Body of pancreas (tissue), 4 donors: Measurements from ENCODE around the gene TEAD1. TPM values are rescaled to one million over a fixed set of nuclear protein-coding genes. Genes with fewer than 3 reads are reported as not detected.

Experiments used
- ATAC-seq: fragments of 150-250 bp; one replicate; pipeline ENCODE4 v1.9.1; 2016
- DNase-seq, 4 donors: peaks; one replicate each; pipeline ENCODE4 v3.0.0-alpha.2; 2019
- H3K27ac ChIP-seq, 4 donors: fragments of 200-600 bp; sonication (generic); 1 replicate in 3 of 4; 2 replicates in 1 of 4; pipeline versions ENCODE4 v1.5.1 to v1.6.1; 2016 to 2019; ENCODE audit warnings: mild to moderate bottlenecking in 1 of 4, mixed read lengths in 1 of 4, moderate library complexity in 1 of 4
- H3K27me3 ChIP-seq, 2 donors: fragments of 200-600 bp; sonication (generic); one replicate each; pipeline ENCODE4 v1.6.0; 2016; ENCODE audit warnings: mild to moderate bottlenecking in 1 of 2
- H3K36me3 ChIP-seq, 2 donors: fragments of 200-600 bp; sonication (generic); replicated peaks in 1 of 2; 2 replicates each; pipeline ENCODE4 v1.5.1; 2016; ENCODE audit warnings: low read depth in 2 of 2; ENCODE audit not compliant: insufficient read depth in 1 of 2
- H3K4me1 ChIP-seq: fragments of 200-600 bp; sonication (generic); one replicate; pipeline ENCODE4 v1.6.0; 2016
- H3K4me3 ChIP-seq, 2 donors: fragments of 200-600 bp; sonication (generic); 1 replicate in 1 of 2; 2 replicates in 1 of 2; pipeline ENCODE4 v1.5.1; 2016 to 2019
- H3K9me3 ChIP-seq, 3 donors: fragments of 200-600 bp; sonication (generic); 1 replicate in 2 of 3; 2 replicates in 1 of 3; pipeline ENCODE4 v1.5.1; 2016
- POLR2A ChIP-seq, 3 donors: fragments of 450-650 bp; IDR thresholded peaks; one replicate each; pipeline ENCODE4 v1.6.1; 2016; ENCODE audit warnings: antibody characterized with exemption in 3 of 3, mild to moderate bottlenecking in 2 of 3
- WGBS, 2 donors: methylation state at CpG; one replicate each; pipeline ENCODE4 v1.1.5; 2017; 5-methylcytosine and 5-hydroxymethylcytosine counted together
- intact Hi-C: fragments of 100-400 bp; cut with DNase I; formaldehyde crosslinking; loops from one replicate; pipeline ENCODE4 v1.15.1; 2023
- total RNA-seq, 2 donors: library from RNA; depleted of rRNA; stranded (reverse); fragments of >200 nt; gene quantifications; one replicate each; pipeline ENCODE4 v1.1.0, GENCODE V29; 2016
- TF ChIP-seq, protein P1 (sequence below), 7 experiments: fragments of 450-650 bp in 4 of 7; fragments of 200-600 bp in 3 of 7; sonication (generic) in 3 of 7; IDR thresholded peaks; one replicate each; pipeline ENCODE4 v1.5.1; 2016 to 2019; ENCODE audit warnings: antibody characterized with exemption in 7 of 7

The TEAD1 gene
- total RNA-seq, 2 donors from 2014 or later, result 36.9 to 55.0 TPM

DNA sequence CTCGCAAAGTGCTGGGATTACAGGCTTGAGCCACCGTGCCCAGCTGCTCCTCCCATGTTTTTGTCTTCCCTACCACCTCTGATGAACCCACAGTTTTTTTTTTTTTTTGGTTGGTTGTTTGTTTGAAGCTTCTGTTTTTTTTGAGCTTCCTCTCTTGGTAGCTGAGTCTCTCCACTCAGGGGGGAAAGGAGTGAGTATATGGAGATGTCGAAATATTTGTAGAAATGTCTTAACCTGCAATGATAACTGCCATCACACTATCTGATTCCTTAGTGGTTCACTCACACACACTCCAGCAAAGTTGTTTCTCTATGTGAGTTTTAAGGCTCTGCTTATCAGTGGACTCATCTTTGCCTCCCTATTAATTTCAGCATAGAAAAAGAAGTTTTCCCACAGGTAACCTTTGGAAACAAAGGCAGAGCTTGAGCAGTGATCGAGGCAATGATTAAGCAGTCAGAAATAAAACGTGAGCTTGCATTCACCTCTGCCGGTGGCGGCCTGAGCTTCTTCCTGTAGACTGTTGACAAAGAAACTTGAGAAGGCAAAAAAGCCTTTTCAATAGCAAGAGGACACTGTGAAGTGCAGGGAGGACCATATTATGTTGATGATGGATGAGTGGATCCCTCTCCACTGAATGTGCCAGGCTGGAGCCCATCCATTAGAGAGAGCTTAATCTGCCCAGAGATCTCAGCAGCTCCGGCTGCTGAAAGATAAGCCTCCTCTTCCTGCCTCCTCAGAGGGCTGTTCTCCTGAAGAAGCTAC, 305.9 kb downstream of the TEAD1 start:
- H3K27me3 ChIP-seq, result no peaks in the 10 kb centered on the region
- TF ChIP-seq POLR2A (IDR thresholded peaks at IDR 0.05), result no peak
- TF ChIP-seq, protein P1, sequence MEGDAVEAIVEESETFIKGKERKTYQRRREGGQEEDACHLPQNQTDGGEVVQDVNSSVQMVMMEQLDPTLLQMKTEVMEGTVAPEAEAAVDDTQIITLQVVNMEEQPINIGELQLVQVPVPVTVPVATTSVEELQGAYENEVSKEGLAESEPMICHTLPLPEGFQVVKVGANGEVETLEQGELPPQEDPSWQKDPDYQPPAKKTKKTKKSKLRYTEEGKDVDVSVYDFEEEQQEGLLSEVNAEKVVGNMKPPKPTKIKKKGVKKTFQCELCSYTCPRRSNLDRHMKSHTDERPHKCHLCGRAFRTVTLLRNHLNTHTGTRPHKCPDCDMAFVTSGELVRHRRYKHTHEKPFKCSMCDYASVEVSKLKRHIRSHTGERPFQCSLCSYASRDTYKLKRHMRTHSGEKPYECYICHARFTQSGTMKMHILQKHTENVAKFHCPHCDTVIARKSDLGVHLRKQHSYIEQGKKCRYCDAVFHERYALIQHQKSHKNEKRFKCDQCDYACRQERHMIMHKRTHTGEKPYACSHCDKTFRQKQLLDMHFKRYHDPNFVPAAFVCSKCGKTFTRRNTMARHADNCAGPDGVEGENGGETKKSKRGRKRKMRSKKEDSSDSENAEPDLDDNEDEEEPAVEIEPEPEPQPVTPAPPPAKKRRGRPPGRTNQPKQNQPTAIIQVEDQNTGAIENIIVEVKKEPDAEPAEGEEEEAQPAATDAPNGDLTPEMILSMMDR (IDR thresholded peaks at IDR 0.05), result no peak
- no peak overlapping the region for H3K27ac ChIP-seq
- ATAC-seq (no peak), DNase-seq (no peak)
- WGBS, 2 donors, result 36 to 53% methylated on average over 7 to 8 of the region's 8 CpGs
- H3K4me1 ChIP-seq, result no peaks in the 10 kb centered on the region
- H3K9me3 ChIP-seq, result no peaks in the 10 kb centered on the region
- H3K4me3 ChIP-seq, result no peak overlapping the region
- H3K36me3 ChIP-seq, result no peaks in the 10 kb centered on the region
- intact Hi-C loops, result no loop called here

DNA sequence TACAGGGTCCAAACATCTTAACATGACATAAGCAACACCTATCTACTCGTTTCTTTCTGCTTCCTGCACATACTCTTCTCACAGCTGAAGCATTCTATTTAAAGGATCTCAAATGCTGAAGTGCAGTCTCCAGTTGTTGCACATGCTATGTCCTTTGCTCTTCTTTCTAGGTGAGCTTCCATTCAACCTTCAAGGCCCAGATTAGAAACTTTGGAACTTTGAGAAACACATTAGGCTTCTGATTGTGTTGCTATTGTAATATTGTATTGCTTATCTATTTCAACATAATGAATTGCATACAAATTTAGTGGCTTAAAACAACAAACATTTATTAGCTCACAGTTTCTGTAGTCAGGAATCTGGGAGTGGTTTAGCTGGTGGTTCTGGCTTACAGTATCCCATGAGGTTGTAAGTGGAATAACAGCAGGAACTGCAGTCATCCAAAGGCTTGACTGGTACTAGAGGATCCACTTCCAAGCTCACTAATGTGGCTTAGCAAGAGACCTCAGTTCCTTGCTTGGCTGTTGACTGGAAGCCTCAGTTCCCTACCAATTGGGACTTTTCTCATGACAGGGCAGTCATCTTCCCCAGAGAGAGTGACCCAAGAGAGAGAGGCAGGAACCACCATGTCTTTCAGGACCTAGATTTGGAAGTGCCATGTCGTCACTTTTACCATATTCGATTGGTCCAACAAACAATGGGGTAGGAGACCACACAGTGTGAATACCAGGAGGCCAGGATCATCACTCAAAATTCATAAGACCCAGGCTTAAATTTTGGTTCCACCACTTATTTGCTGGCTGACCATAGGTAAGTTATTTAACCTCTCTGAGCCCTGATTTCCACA, 307.7 kb downstream of the TEAD1 start:
- intact Hi-C loops, result no loop called here
- Histone ChIP-seq H3K27ac (no peak overlapping the region), H3K27me3 (no peaks in the 10 kb centered on the region), H3K4me3 (no peak overlapping the region), H3K9me3 (no peaks in the 10 kb centered on the region), H3K4me1 (no peaks in the 10 kb centered on the region), H3K36me3 (no peaks in the 10 kb centered on the region)
- ATAC-seq (no peak), DNase-seq (no peak)
- TF ChIP-seq, protein P1 (IDR thresholded peaks at IDR 0.05), result no peak
- no peak for TF ChIP-seq POLR2A (IDR thresholded peaks at IDR 0.05)
- WGBS, 2 donors, result 71 to 81% methylated on average over 3 of the region's 3 CpGs

DNA sequence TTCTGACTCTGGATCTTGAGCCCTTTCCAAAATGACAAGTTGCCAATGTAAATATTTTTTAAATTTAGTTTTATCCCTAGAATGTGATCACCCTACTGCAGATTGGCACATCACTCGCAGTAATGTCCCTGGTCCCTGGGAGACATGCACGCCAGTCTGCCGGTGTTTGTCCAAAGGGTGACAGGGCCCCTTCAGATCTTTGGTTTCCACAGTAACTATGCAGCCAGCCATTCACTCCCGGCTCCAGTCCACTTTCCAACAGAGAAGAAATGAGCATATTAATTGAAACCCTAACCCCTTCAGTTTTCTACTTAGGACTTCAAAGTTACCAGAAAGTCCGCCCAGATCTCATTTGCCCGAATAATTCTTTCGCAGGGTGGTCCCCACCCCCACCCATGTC, 309.1 kb downstream of the TEAD1 start:
- Histone ChIP-seq H3K27me3 (no peaks in the 10 kb centered on the region), H3K4me1 (no peaks in the 10 kb centered on the region), H3K36me3 (no peaks in the 10 kb centered on the region), H3K9me3 (no peaks in the 10 kb centered on the region), H3K4me3 (no peak overlapping the region), H3K27ac (no peak overlapping the region)
- intact Hi-C loops, result no loop called here
- no peak for ATAC-seq
- peak in 1 of 4 donors; percentile 11 for DNase-seq
- 60 to 81% methylated on average over 7 of the region's 7 CpGs for WGBS, 2 donors
- TF ChIP-seq POLR2A (IDR thresholded peaks at IDR 0.05), result no peak
- TF ChIP-seq, protein P1 (IDR thresholded peaks at IDR 0.05), result no peak

DNA sequence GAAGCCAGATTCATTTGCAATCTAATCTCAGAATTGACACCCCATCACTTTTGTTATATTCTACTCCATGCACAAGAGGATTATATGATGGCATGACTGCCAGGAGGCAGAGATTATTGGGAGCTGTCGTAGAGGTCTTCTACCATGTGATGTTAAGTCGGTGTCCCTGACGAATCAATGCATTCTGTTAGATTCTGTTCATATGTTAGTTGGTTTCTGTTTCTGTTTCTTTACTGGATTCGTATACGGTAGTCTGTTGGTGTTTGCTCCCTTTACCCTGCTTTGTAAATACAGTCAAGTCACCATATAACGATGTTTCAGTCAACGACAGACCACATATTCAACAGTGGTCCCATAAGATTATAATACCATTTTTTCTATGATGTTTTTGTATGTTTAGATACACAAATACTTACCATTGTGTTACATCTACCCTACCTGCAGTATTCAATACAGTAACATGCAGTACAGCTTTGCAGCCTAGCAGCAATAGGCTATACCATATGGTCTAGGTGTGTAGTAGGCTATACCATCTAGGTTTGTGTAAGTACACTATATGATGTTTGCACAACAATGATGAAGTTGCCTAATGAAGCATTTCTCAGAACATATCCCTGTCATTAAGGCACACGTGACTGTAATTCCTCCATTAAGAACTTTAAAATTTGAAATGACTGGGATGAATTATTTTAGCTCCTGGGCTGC, 312.1 kb downstream of the TEAD1 start:
- H3K4me1 ChIP-seq, result no peaks in the 10 kb centered on the region
- ATAC-seq (no peak), DNase-seq (no peak)
- no peaks in the 10 kb centered on the region for H3K27me3 ChIP-seq
- no peak for TF ChIP-seq POLR2A (IDR thresholded peaks at IDR 0.05)
- TF ChIP-seq, protein P1 (IDR thresholded peaks at IDR 0.05), result no peak
- H3K36me3 ChIP-seq, result no peaks in the 10 kb centered on the region
- H3K4me3 ChIP-seq, result no peak overlapping the region
- no peaks in the 10 kb centered on the region for H3K9me3 ChIP-seq
- 87 to 91% methylated on average over 8 of the region's 8 CpGs for WGBS, 2 donors
- no peak overlapping the region for H3K27ac ChIP-seq
- intact Hi-C loops, result no loop called here
